ENCODE measurements around the gene SIX6.

Gene SIX6

DNA sequence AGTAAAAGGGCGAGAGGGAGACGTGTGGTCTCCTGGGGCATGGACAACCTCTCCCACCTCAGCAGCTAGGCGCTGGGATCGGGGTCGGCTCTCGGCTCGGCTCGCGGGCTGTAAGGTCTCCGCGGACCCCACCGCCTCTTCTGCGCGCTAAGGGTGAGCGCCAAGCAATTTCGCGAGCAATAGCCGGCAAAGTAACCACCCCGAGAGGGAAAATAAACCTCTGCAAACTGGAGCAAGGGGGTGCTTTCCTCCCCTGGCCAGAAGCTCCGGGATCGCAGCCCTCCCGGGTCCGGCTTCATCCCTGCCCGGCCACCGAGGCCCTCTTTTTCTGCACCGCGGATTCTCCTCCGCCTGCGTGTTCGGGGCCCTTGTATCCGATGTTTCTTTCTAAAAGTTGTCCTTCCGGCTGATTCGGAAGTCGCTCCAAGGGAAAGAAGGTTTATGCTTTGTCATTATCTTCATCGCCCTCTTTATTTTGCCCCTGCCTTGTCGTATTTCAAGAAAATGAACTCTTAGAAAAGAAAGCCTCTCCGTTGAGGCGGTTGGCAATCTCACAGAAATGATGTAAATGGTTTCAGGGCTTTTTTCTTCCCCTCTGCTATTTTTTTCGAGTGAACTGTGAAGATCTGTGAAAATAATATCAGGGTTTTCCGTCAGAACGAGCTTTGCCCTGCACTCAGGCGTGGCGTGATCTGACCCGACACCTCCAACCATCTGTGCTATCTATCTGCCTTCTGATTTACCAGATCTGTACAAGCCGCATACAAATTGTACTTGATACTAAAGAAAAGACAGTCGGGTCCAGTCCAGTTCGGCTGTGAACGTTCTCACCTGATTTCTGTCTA lies 1.7 kb upstream of the SIX6 start:
- DNase-seq (ENCODE audit: low read depth in 1 of 2, low spot score in 1 of 2), result no peak
- TF ChIP-seq JUND (IDR thresholded peaks at IDR 0.05; ENCODE audit: low read depth), result no peak
- in situ Hi-C loops (cut with HindIII; ENCODE audit: low pct_unique_long_range_greater_than_20kb, low sequenced_read_pairs), result no loop called here

DNA sequence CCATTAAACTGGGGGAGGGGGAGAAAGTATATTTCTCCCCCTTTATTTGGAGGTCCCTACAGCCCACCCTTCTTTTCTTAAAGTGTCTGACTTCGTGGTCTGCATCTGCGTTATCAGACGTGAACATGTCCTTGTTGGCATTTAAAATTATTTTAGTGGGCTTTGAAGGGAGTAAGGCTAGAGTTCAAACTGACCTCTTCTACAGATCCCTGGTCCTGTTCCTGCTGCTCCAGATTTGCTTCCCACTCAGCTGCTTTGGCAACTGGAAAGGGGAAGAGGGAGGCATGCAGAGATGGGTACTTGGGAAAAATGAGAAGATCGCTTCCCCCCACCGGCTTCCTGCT lies 611 bp upstream of the SIX6 start:
- no peak for TF ChIP-seq JUND (IDR thresholded peaks at IDR 0.05; ENCODE audit: low read depth)
- in situ Hi-C loops (cut with HindIII; ENCODE audit: low pct_unique_long_range_greater_than_20kb, low sequenced_read_pairs), result no loop called here
- no peak for DNase-seq (ENCODE audit: low read depth in 1 of 2, low spot score in 1 of 2)

DNA sequence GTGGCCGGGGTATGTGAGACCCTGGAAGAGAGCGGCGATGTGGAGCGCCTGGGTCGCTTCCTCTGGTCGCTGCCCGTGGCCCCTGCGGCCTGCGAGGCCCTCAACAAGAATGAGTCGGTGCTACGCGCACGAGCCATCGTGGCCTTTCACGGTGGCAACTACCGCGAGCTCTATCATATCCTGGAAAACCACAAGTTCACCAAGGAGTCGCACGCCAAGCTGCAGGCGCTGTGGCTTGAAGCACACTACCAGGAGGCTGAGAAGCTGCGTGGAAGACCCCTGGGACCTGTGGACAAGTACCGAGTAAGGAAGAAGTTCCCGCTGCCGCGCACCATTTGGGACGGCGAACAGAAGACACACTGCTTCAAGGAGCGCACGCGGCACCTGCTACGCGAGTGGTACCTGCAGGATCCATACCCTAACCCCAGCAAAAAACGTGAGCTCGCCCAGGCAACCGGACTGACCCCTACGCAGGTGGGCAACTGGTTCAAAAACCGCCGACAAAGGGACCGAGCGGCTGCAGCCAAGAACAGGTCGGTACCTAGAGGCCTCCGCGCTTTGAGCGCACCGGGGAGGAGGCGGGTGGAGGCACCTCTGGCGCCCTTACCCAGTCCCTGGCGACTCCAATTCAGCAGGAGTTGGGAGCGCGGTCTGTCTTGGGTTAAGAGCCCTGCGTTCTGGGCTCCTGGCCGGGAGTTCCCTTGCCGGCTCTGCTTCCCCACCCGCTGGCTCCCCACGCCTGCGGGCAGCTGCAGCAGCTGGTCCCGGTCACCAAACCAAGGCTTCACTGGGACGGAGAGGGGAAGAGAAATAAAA lies 700 bp downstream of the SIX6 start:
- DNase-seq (ENCODE audit: low read depth in 1 of 2, low spot score in 1 of 2), result no peak
- in situ Hi-C loops (cut with HindIII; ENCODE audit: low pct_unique_long_range_greater_than_20kb, low sequenced_read_pairs), result no loop called here
- no peak for TF ChIP-seq JUND (IDR thresholded peaks at IDR 0.05; ENCODE audit: low read depth)

DNA sequence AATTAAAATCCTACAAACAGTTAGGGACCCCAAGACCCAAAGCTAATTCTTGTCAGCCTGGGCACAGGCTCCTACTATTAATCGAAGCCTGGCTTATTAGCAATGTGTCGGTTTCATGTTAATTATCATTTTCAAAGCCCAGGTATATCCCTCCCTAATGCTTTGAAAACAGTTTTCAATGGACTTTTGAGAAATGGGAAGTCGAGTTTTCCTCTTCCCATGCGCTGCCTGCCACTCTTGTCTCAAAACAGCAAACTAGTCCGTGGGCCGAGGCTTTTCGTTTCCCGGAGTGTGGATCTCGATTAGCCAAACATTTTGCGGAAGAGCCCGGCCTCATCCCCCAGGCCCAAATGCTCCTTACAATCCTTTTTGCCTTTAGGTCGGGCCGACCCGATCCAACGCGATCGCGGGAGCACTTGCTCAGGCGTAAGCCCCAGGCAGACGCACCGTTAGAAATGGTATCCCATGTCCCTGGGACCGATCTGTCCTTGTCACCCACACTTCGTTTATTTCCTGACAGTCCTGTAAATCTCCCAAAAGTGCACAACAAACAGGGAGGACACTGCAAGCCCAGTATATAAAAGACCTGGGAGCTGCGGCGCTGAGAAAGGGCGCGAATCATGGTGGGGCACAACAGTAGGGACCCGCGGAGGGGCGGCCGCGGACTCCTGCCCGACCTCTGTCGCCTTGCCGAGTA lies 1.5 kb downstream of the SIX6 start:
- TF ChIP-seq JUND (IDR thresholded peaks at IDR 0.05; ENCODE audit: low read depth), result no peak
- no peak for DNase-seq (ENCODE audit: low read depth in 1 of 2, low spot score in 1 of 2)
- in situ Hi-C loops (cut with HindIII; ENCODE audit: low pct_unique_long_range_greater_than_20kb, low sequenced_read_pairs), result no loop called here

DNA sequence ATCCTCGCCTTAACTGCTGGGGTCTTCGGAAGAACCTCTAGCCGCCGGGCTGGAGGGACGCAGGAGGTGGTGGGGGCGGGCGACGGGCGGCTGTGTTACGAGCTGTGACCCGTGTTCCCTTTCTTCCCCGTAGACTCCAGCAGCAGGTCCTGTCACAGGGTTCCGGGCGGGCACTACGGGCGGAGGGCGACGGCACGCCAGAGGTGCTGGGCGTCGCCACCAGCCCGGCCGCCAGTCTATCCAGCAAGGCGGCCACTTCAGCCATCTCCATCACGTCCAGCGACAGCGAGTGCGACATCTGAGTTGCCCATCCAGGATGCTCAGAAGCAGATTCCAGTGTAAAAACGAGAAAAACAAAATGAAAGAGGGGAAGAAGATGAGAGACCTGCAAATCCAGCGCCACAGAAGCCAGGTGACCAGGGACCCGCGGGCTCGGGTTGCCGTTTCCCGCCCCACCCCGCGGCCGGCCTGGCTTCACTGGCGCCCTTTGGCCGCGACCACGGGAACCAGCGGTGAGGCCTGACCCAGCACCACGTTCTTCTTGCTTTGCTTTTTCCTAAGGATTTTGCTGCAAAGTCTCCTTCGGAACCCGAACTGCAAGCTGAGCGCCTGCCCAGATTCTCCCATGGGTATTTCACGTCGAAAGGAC lies 2.1 kb downstream of the SIX6 start:
- no peak for TF ChIP-seq JUND (IDR thresholded peaks at IDR 0.05; ENCODE audit: low read depth)
- no peak for DNase-seq (ENCODE audit: low read depth in 1 of 2, low spot score in 1 of 2)
- in situ Hi-C loops (cut with HindIII; ENCODE audit: low pct_unique_long_range_greater_than_20kb, low sequenced_read_pairs), result no loop called here

DNA sequence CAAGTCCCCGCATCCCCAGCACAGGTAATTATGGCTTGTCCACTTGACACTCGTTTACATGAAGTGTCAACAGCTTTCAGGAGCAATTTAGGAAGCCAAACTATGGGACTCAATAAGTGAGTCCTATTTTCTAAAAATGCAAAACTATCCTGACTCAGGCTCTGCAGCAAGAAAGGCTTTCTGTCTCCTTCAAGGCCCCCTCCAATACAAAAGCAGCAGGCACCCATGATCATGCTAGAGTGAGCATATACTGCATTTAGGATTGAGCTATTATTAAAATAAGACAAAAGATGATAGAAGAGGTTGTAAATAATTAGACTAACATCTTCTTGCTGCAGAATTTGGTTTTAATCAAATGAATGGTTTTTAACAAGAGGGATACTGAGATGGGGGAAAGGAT lies 3.2 kb downstream of the SIX6 start:
- in situ Hi-C loops (cut with HindIII; ENCODE audit: low pct_unique_long_range_greater_than_20kb, low sequenced_read_pairs), result no loop called here
- TF ChIP-seq JUND (IDR thresholded peaks at IDR 0.05; ENCODE audit: low read depth), result no peak
- DNase-seq (ENCODE audit: low read depth in 1 of 2, low spot score in 1 of 2), result no peak

DNA sequence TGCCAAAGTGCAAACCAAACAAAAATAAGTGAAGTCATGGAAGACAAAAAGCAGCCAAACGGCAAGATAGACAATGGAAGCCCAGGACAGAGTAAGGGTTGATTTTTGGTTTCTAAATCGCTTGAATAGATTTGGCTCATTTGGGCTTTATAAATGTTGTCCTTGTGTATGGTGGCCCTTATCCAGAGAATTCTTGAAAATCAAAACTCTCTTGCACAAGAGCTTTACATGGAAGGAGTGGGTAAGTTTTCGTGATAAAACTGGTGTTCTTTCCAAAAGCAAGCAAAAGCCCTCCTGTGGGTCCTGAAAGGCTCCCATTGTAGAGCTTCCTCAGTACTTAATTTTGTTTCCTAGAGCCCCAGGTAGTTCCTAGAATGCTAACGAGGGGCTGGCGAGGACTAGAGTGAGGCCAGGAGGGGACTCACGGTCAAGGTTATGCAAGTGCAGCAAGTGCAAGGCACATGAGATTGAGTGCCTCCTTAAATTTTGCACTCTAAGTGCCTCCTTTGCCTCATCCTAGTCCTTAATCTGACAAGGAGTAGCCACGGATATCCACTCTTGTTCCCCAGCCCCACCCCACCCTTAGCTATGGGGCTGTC lies 4.1 kb downstream of the SIX6 start:
- no peak for TF ChIP-seq JUND (IDR thresholded peaks at IDR 0.05; ENCODE audit: low read depth)
- no peak for DNase-seq (ENCODE audit: low read depth in 1 of 2, low spot score in 1 of 2)
- in situ Hi-C loops (cut with HindIII; ENCODE audit: low pct_unique_long_range_greater_than_20kb, low sequenced_read_pairs), result no loop called here

DNA sequence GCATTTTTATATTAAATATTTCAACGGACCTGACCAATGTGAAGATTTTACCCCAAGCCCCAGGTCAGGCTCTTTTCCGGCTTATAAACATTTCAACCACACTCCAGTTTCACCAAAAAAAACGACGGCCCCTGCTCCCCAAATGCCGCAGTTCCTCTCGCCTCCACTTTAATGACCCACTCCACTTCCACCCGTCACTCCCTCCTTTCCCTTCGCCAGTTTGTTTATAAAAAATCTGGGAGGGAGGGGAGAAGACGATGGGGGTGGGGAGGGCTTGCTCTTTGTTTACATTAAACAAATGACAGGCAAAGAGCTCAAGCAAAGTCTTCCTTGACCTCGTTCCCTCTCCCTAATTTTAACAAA lies 5.4 kb downstream of the SIX6 start:
- TF ChIP-seq JUND (IDR thresholded peaks at IDR 0.05; ENCODE audit: low read depth), result no peak
- DNase-seq (ENCODE audit: low read depth in 1 of 2, low spot score in 1 of 2), result no peak
- in situ Hi-C loops (cut with HindIII; ENCODE audit: low pct_unique_long_range_greater_than_20kb, low sequenced_read_pairs), result no loop called here

DNA sequence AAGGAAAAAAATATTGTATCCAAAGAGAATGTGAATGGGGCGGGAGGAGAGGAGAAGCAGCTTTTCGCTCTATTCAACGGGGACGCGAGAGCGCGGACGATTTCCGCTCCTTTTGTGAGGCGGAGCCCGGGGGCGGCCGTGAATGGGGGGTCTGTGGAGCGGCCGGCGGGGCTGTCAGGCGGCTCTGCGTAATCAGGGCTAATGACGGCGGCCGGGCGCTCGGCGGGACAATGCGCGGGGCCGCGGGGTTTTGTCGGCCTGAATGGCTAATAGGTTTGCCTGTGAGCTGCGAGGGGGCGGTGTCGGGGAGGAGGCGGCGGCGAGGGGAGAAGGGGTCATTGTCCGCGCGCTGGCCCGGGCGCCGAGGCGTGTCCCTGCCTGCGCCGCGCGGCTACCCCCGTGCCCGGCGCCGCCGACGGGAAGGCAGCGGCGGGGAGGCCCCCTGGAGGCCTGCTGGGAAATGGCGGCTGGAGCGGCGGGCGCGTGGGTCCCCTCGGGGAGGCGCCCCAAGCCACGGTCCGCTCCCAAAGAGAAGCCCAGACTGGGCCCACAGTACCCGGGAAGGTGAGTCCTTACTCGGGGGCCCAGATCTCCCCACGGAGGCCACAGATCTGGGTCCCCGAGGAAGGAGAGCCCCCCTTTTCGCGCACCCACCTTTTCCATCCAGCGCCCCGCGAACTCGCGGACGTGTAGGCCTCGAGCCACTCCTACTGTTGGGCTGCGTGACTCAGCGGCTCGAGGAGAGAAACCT lies 6.0 kb downstream of the SIX6 start:
- TF ChIP-seq JUND (IDR thresholded peaks at IDR 0.05; ENCODE audit: low read depth), result no peak
- DNase-seq (ENCODE audit: low read depth in 1 of 2, low spot score in 1 of 2), result no peak
- in situ Hi-C loops (cut with HindIII; ENCODE audit: low pct_unique_long_range_greater_than_20kb, low sequenced_read_pairs), result no loop called here

DNA sequence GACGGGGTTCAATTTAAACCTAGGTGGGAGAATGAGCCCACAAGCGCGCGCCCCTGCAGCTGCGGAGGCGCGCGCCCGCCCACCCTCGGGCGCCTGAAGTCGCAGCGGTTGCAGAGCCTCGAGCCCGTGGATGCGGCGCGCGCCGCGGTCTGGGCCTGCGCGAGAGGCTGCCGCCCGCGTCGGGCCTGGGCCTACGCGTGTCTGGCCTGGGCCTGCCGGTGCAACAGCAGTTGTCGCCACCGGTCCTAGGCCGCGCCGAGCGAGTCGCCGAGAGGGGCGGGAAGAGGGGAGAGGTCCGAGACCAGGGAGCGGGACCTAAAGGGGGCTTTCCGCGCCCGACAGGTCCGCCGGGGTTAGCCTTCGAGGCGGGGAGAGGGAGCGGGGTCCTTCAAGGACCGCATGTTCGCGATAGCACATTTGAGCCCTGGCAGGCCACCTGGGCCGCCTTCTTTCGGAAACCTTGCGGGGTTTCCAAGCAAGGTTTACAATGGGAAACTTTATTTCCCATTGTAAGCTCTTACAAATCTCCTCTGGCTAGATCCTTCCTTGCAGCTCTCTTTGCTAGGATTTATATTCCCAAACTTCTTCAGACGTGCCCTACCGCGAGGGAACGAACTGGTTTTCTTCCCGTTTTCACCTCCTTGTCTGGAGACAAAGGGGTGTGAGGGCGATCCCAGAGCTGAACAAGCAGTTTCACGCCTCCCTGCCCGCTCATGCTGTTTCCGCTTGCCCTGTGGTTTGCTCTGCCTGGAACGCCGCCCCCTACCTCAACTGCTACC lies 6.8 kb downstream of the SIX6 start:
- no peak for DNase-seq (ENCODE audit: low read depth in 1 of 2, low spot score in 1 of 2)
- in situ Hi-C loops (cut with HindIII; ENCODE audit: low pct_unique_long_range_greater_than_20kb, low sequenced_read_pairs), result no loop called here
- TF ChIP-seq JUND (IDR thresholded peaks at IDR 0.05; ENCODE audit: low read depth), result no peak

DNA sequence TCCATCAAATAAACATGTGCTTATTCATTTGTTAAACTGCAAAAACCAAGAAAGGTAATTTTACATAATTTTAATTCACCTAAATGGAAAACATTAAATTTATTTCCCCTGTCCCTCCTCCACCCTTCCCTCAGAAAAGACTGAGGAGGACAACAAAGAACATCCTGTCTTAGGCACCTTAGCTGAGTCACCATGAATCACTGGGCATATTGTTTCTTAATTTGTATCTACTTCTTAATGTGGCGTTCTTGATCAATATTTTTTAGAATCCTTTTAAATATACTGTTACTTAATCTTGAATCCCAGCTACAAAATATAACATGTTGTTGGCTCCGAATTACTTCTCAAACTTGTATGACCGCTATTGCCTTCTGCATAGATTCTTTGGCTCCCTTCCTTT lies 23.5 kb downstream of the SIX6 start:
- in situ Hi-C loops (cut with HindIII; ENCODE audit: low pct_unique_long_range_greater_than_20kb, low sequenced_read_pairs), result no loop called here
- no peak for TF ChIP-seq JUND (IDR thresholded peaks at IDR 0.05; ENCODE audit: low read depth)

More for the DNA sequence above, 23.5 kb downstream of the SIX6 start:
- no peak for DNase-seq (ENCODE audit: low read depth in 1 of 2, low spot score in 1 of 2)

Measured in T47D (cell line).